WTC11 (cell line): ENCODE data around the gene FSHR.

Experiments used
- CTCF ChIP-seq: fragments of 200-600 bp; IDR thresholded peaks from 2 replicates; pipeline ENCODE4 v1.8.0; 2022; ENCODE audit warnings: antibody characterized with exemption
- E2F1 ChIP-seq: sonication (generic); formaldehyde crosslinking; IDR thresholded peaks from 2 replicates; pipeline ENCODE4 v1.8.0; 2022; ENCODE audit warnings: mild to moderate bottlenecking, missing genetic modification reagents
- FOXK1 ChIP-seq: sonication (generic); formaldehyde crosslinking; IDR thresholded peaks from 2 replicates; pipeline ENCODE4 v1.8.0; 2022; ENCODE audit warnings: mild to moderate bottlenecking, moderate library complexity, missing genetic modification reagents
- FOXP1 ChIP-seq: sonication (generic); formaldehyde crosslinking; IDR thresholded peaks from 2 replicates; pipeline ENCODE4 v1.8.0; 2022; ENCODE audit warnings: missing genetic modification reagents, mild to moderate bottlenecking, moderate library complexity, borderline replicate concordance
- GRHL2 ChIP-seq: fragments of 250-450 bp; sonication (Bioruptor Pico); IDR thresholded peaks from 2 replicates; pipeline ENCODE4 v1.8.0; 2022; ENCODE audit warnings: mild to moderate bottlenecking, moderate library complexity; ENCODE audit not compliant: insufficient replicate concordance, severe bottlenecking
- HMGA2 ChIP-seq: fragments of 250-450 bp; sonication (Bioruptor Pico); IDR thresholded peaks from 2 replicates; pipeline ENCODE4 v1.4.0; 2021; ENCODE audit warnings: mild to moderate bottlenecking, moderate library complexity
- NR1H2 ChIP-seq: sonication (generic); formaldehyde crosslinking; IDR thresholded peaks from 2 replicates; pipeline ENCODE4 v1.9.0; 2021; ENCODE audit warnings: mild to moderate bottlenecking, moderate library complexity, missing genetic modification reagents
- SP1 ChIP-seq: sonication (generic); formaldehyde crosslinking; conservative IDR thresholded peaks from 2 replicates; pipeline ENCODE4 v1.8.1; 2022; ENCODE audit warnings: missing genetic modification reagents
- ZNF232 ChIP-seq: sonication (generic); formaldehyde crosslinking; IDR thresholded peaks from 2 replicates; pipeline ENCODE4 v1.8.0; 2022; ENCODE audit warnings: mild to moderate bottlenecking, missing genetic modification reagents
- ZNF512 ChIP-seq: sonication (generic); formaldehyde crosslinking; IDR thresholded peaks from 2 replicates; pipeline ENCODE4 v1.8.1; 2022; ENCODE audit warnings: missing genetic modification reagents, borderline replicate concordance
- TF ChIP-seq, protein P1 (sequence below): sonication (generic); formaldehyde crosslinking; conservative IDR thresholded peaks from 2 replicates; pipeline ENCODE4 v1.8.1; 2022; ENCODE audit warnings: mild to moderate bottlenecking, missing genetic modification reagents
- TF ChIP-seq, protein P2 (sequence below): sonication (generic); formaldehyde crosslinking; IDR thresholded peaks from 2 replicates; pipeline ENCODE4 v1.8.0; 2022; ENCODE audit warnings: mild to moderate bottlenecking, missing genetic modification reagents
- TF ChIP-seq, protein P3 (sequence below): sonication (generic); formaldehyde crosslinking; IDR thresholded peaks from 2 replicates; pipeline ENCODE4 v1.8.1; 2023; ENCODE audit warnings: mild to moderate bottlenecking, missing genetic modification reagents, moderate library complexity

- TF ChIP-seq FOXK1 (CRISPR knock-in tag) (no peak), FOXP1 (no peak), NR1H2 (CRISPR knock-in tag) (no peak), CTCF (no peak), SP1 (CRISPR knock-in tag) (no peak), GRHL2 (CRISPR knock-in tag) (no peak), HMGA2 (CRISPR knock-in tag) (no peak), ZNF232 (CRISPR knock-in tag) (no peak), ZNF512 (no peak), E2F1 (CRISPR knock-in tag) (no peak)
- TF ChIP-seq, protein P1, sequence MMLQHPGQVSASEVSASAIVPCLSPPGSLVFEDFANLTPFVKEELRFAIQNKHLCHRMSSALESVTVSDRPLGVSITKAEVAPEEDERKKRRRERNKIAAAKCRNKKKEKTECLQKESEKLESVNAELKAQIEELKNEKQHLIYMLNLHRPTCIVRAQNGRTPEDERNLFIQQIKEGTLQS (CRISPR knock-in tag) = no peak
- TF ChIP-seq, protein P2, sequence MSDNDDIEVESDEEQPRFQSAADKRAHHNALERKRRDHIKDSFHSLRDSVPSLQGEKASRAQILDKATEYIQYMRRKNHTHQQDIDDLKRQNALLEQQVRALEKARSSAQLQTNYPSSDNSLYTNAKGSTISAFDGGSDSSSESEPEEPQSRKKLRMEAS (CRISPR knock-in tag) = no peak
- TF ChIP-seq, protein P3, sequence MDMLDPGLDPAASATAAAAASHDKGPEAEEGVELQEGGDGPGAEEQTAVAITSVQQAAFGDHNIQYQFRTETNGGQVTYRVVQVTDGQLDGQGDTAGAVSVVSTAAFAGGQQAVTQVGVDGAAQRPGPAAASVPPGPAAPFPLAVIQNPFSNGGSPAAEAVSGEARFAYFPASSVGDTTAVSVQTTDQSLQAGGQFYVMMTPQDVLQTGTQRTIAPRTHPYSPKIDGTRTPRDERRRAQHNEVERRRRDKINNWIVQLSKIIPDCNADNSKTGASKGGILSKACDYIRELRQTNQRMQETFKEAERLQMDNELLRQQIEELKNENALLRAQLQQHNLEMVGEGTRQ = no peak
These were observed 149.1 kb downstream of the FSHR start for GRCh38 chr2:49005261-49005660.
